Measurements from ENCODE around the gene NR3C1. TPM values are rescaled to one million over a fixed set of nuclear protein-coding genes. Genes with fewer than 3 reads are reported as not detected.

Gene NR3C1
- 34.5 to 50.2 TPM (median 41.9 TPM) in 5 replicates for total RNA-seq (2022; extraction: Qiagen RNA extraction; ENCODE audit: low read depth)

DNA sequence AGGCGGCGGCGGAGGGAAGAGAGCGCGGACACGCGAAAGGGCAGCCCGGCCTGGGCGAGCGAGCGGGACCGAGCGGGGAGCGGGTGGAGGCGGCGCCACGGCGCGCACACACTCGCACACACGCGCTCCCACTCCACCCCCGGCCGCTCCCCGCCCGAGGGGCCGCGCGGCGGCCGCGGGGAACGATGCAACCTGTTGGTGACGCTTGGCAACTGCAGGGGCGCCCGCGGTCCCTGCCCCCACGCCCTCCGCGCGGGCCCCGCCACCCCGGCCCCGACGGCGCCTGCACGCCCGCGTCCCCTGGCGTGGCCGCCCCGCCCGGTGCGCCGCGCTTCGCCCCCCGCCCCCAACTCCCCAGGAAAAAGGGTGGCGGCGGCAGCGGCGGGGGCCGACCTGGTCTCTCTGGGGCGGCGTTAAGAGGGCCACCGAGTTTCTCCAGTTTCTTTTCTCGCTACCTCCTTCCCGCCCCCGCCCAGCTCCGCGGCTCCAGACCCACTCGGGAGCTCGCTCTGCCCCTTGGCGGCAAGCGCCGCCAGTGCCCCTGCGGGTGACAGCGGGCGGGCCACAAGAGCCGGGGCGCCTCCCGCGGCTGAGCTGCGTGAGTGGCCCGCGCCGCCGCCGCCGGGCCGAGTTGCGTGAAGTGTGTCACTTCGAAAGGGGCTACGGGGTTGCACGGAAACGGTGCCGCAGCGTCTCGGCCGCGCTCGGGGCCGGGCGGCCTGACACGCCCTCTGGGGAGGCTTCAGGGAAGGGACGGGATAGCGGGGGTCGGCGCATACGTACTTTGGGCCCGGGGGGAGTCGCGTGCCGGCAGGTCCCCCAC is at the start of gene NR3C1:
TSS of gene NR3C1 (minus strand) at position 94 of the 823 bp plus-strand sequence. CDS start 2,847 bp downstream, outside the sequence.

